ENCODE measurements around the gene FCAMR. TPM values are rescaled to one million over a fixed set of nuclear protein-coding genes. Genes with fewer than 3 reads are reported as not detected.

Gene FCAMR
- total and polyA plus RNA-seq, 9 donors, result not detected

GRCh38 chr1:206916000-206916709 lies 54.1 kb downstream of the FCAMR start:
- TF ChIP-seq CTCF (IDR thresholded peaks at IDR 0.05), result no peak
- no peak for TF ChIP-seq POLR2A (IDR thresholded peaks at IDR 0.05)
- TF ChIP-seq EP300 (IDR thresholded peaks at IDR 0.05), result no peak
- Histone ChIP-seq H3K4me1 (ENCODE audit: insufficient read depth) (no peaks in the 10 kb centered on the region), H3K27me3 (no peaks in the 10 kb centered on the region), H3K27ac (no peak overlapping the region), H3K4me3 (no peak overlapping the region), H3K36me3 (no peaks in the 10 kb centered on the region), H3K9me3 (no peaks in the 10 kb centered on the region)
- WGBS, 3 donors, result 69 to 76% (median 74%) methylated on average over 8 of the region's 8 CpGs
- no peak for DNase-seq
- intact Hi-C loops (cut with DNase I), result loop anchor here (10.0 kb wide), 5 partner anchors 159 to 441 kb away; partner anchors contain the start of gene IKBKE (in 2 of the 4)

- H3K4me1 ChIP-seq (ENCODE audit: insufficient read depth), result no peaks in the 10 kb centered on the region
- H3K9me3 ChIP-seq, result no peaks in the 10 kb centered on the region
- no peaks in the 10 kb centered on the region for H3K36me3 ChIP-seq
- H3K4me3 ChIP-seq, result no peak overlapping the region
- intact Hi-C loops (cut with DNase I), result loop anchor here (10.0 kb wide), 5 partner anchors 160 to 440 kb away; partner anchors contain the start of gene IKBKE (in 2 of the 4)
- 84 to 90% (median 87%) methylated on average over 15 of the region's 15 CpGs for whole genome bisulfite sequencing, 3 donors
- no peaks in the 10 kb centered on the region for H3K27me3 ChIP-seq
- no peak for DNase-seq
- TF ChIP-seq EP300 (IDR thresholded peaks at IDR 0.05) (no peak), CTCF (IDR thresholded peaks at IDR 0.05) (no peak), POLR2A (IDR thresholded peaks at IDR 0.05) (no peak)
- H3K27ac ChIP-seq, result no peak overlapping the region
These were observed 55.1 kb downstream of the FCAMR start for GRCh38 chr1:206915030-206915735.

- no peaks in the 10 kb centered on the region for H3K27me3 ChIP-seq
- intact Hi-C loops (cut with DNase I), result loop anchor here (5.0 to 10.0 kb wide), 8 partner anchors 161 to 439 kb away; partner anchors contain the start of gene IKBKE (in 2 of the 4)
- DNase-seq, result no peak
These were observed 56.3 kb downstream of the FCAMR start for GRCh38 chr1:206913766-206914537.

More at GRCh38 chr1:206913766-206914537, 56.3 kb downstream of the FCAMR start:
- Histone ChIP-seq H3K4me1 (ENCODE audit: insufficient read depth) (peaks cover 4% of the 10 kb centered on the region), H3K9me3 (no peaks in the 10 kb centered on the region), H3K4me3 (no peak overlapping the region), H3K27ac (no peak overlapping the region), H3K36me3 (no peaks in the 10 kb centered on the region)
- 79 to 89% (median 85%) methylated on average over 12 of the region's 12 CpGs for WGBS, 3 donors
- TF ChIP-seq CTCF (IDR thresholded peaks at IDR 0.05) (no peak), POLR2A (IDR thresholded peaks at IDR 0.05) (no peak), EP300 (IDR thresholded peaks at IDR 0.05) (no peak)
